ENCODE data around the gene AGMO. TPM values are rescaled to one million over a fixed set of nuclear protein-coding genes. Genes with fewer than 3 reads are reported as not detected.
A peak's percentile ranks its signal among the peaks of the same experiment; 100 is the strongest.
"Not testable (repeated sequence)": the region's sequence is repeated elsewhere in the genome, so short reads cannot be mapped to it uniquely, and the experiment has no call there.

Gene AGMO
- total RNA-seq, 1 donor from 2014 or later, result 1.2 TPM

DNA sequence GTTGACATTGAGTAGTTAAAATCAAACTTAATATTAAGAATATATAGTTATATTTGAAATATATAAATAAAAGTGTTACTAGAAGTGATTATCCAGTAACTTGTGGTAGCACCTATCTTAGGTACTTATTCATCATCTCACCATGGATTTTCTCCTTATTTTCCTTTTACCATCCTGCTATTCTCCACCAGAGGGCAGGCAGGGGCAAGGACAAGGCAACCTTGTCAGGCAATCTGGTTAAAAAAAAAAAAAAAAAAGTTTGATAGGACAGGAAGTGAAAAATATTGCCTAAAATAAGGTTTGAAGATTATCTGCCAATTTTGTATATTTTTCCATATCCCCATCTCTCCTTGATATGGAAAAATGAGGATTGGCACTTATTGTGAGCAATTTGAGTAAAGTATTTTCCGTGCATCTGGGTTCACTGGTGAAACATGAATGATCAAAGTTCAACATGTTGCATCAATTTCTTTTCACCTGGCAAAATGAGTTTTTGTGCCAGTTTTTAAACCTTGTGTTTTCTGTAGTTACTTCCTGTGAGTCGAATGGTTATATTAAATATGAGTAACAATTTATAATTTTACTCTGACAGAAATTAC, 256.7 kb downstream of the AGMO start:
- DNase-seq, result peak; percentile 60
- H3K27me3 Mint-ChIP-seq (ENCODE audit: unreplicated experiment), result no peaks in the 10 kb centered on the region
- H3K4me1 Mint-ChIP-seq (ENCODE audit: low read depth, unreplicated experiment), result peaks cover 16% of the 10 kb centered on the region
- H3K36me3 Mint-ChIP-seq (ENCODE audit: unreplicated experiment), result no peaks in the 10 kb centered on the region
- H3K9me3 Mint-ChIP-seq (ENCODE audit: unreplicated experiment), result no peaks in the 10 kb centered on the region
- TF ChIP-seq, protein P1, sequence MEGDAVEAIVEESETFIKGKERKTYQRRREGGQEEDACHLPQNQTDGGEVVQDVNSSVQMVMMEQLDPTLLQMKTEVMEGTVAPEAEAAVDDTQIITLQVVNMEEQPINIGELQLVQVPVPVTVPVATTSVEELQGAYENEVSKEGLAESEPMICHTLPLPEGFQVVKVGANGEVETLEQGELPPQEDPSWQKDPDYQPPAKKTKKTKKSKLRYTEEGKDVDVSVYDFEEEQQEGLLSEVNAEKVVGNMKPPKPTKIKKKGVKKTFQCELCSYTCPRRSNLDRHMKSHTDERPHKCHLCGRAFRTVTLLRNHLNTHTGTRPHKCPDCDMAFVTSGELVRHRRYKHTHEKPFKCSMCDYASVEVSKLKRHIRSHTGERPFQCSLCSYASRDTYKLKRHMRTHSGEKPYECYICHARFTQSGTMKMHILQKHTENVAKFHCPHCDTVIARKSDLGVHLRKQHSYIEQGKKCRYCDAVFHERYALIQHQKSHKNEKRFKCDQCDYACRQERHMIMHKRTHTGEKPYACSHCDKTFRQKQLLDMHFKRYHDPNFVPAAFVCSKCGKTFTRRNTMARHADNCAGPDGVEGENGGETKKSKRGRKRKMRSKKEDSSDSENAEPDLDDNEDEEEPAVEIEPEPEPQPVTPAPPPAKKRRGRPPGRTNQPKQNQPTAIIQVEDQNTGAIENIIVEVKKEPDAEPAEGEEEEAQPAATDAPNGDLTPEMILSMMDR (IDR thresholded peaks at IDR 0.05; ENCODE audit: partially characterized antibody, unreplicated experiment), result peak; percentile 81
- H3K27ac Mint-ChIP-seq (ENCODE audit: unreplicated experiment), result no peak overlapping the region
- no peak overlapping the region for H3K4me3 Mint-ChIP-seq (ENCODE audit: unreplicated experiment)

DNA sequence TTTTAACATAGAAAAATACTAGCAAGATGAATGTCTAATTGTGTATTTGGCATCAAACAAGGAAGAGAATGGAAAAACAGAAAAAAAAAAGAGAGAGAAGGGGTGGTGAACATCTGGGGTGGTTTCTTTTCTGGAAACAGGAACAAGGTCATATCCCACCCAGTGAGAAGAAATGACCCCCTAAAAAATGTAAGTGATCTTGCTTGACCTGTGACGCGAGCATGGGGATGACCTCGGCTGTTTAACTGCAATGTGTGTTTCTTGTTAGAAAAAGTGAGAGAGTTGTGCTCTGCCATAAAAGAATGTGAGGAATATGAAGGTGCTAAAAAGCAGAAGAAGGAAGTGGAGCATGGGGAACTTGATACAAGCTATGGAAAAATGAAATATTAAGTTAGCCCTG, 258.5 kb downstream of the AGMO start:
- TF ChIP-seq, protein P1 (IDR thresholded peaks at IDR 0.05; ENCODE audit: partially characterized antibody, unreplicated experiment), result no peak
- Mint-ChIP-seq H3K4me3 (ENCODE audit: unreplicated experiment) (no peak overlapping the region), H3K4me1 (ENCODE audit: low read depth, unreplicated experiment) (peaks cover 16% of the 10 kb centered on the region), H3K36me3 (ENCODE audit: unreplicated experiment) (no peaks in the 10 kb centered on the region), H3K9me3 (ENCODE audit: unreplicated experiment) (peaks cover 2% of the 10 kb centered on the region), H3K27ac (ENCODE audit: unreplicated experiment) (no peak overlapping the region), H3K27me3 (ENCODE audit: unreplicated experiment) (no peaks in the 10 kb centered on the region)
- no peak for DNase-seq

DNA sequence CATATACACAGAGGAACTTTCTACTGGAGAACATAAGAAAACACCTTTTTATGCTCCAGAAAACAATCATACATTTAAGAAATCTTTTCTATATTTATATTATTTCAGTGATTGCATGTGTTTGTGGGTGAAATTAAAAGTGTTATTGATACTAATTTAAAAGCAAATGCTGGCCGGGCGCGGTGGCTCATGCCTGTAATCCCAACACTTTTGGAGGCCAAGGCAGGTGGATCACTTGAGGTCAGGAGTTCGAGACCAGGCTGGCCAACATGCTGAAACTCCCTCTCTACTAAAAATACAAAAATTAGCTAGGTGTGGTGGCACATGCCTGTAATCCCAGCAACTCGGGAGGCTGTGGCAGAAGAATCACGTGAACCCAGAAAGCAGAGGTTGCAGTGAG, 260.8 kb downstream of the AGMO start:
- peaks cover 16% of the 10 kb centered on the region for H3K4me1 Mint-ChIP-seq (ENCODE audit: low read depth, unreplicated experiment)
- not testable (repeated sequence) for H3K9me3 Mint-ChIP-seq (ENCODE audit: unreplicated experiment); H3K27me3 Mint-ChIP-seq (ENCODE audit: unreplicated experiment); H3K4me3 Mint-ChIP-seq (ENCODE audit: unreplicated experiment); DNase-seq; H3K27ac Mint-ChIP-seq (ENCODE audit: unreplicated experiment); H3K36me3 Mint-ChIP-seq (ENCODE audit: unreplicated experiment)

DNA sequence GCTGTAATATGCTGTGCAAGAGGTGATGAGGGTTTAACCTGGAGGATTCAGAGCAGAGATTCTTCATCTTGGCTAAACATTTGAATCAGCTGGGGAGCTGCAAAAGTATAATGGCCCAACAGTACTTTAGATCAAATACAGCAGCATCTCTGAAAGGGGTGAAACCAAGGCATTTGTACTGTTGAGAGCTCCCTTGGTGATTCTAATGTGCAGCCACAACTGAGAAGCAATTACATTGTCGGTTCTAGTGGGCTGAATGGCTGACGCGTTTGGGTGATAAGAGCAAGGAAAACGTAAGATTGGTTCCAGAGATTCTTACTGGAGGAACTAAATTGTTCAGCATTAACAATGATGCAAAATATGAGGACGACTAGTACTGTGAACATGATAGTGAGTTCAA, 269.7 kb downstream of the AGMO start:
- Mint-ChIP-seq H3K27ac (ENCODE audit: unreplicated experiment) (peak overlapping the region; percentile 41), H3K9me3 (ENCODE audit: unreplicated experiment) (no peaks in the 10 kb centered on the region), H3K36me3 (ENCODE audit: unreplicated experiment) (no peaks in the 10 kb centered on the region), H3K4me1 (ENCODE audit: low read depth, unreplicated experiment) (peaks cover 9% of the 10 kb centered on the region), H3K27me3 (ENCODE audit: unreplicated experiment) (no peaks in the 10 kb centered on the region), H3K4me3 (ENCODE audit: unreplicated experiment) (no peak overlapping the region)
- DNase-seq, result no peak
- TF ChIP-seq, protein P1 (IDR thresholded peaks at IDR 0.05; ENCODE audit: partially characterized antibody, unreplicated experiment), result no peak

DNA sequence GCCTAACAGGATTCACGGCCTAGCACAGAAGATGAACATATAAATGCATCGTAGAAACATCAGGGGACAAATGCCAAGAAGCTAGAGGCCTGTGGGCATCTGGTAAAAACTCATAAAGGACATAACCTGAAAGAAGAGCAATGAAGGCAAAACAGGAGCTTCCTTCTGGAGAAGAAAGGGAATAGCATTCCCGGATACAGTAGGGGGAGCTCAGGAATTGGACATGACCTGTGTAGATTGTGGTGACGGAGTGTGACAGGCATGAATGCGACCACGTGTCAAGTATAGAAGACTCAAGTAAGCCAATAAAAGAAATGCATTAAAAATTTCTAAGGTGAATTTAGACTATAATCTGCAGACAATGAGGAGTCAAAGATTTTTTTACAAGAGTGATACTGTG, 270.1 kb downstream of the AGMO start:
- H3K4me1 Mint-ChIP-seq (ENCODE audit: low read depth, unreplicated experiment), result peaks cover 9% of the 10 kb centered on the region
- no peaks in the 10 kb centered on the region for H3K27me3 Mint-ChIP-seq (ENCODE audit: unreplicated experiment)
- no peak for DNase-seq
- peak overlapping the region; percentile 41 for H3K27ac Mint-ChIP-seq (ENCODE audit: unreplicated experiment)
- no peaks in the 10 kb centered on the region for H3K36me3 Mint-ChIP-seq (ENCODE audit: unreplicated experiment)
- TF ChIP-seq, protein P1 (IDR thresholded peaks at IDR 0.05; ENCODE audit: partially characterized antibody, unreplicated experiment), result no peak
- no peaks in the 10 kb centered on the region for H3K9me3 Mint-ChIP-seq (ENCODE audit: unreplicated experiment)
- no peak overlapping the region for H3K4me3 Mint-ChIP-seq (ENCODE audit: unreplicated experiment)

Data from glutamatergic neuron (in vitro differentiated cells).